Measurements from ENCODE around the gene PIK3R1. TPM values are rescaled to one million over a fixed set of nuclear protein-coding genes. Genes with fewer than 3 reads are reported as not detected.

Gene PIK3R1
- total RNA-seq, 4 donors from 2014 or later, result 244 to 563 (median 329) TPM

GRCh38 chr5:68270399-68270975 lies 54.9 kb downstream of the PIK3R1 start:
- no peak overlapping the region for H3K4me3 ChIP-seq
- intact Hi-C loops (cut with DNase I), result no loop called here
- H3K36me3 ChIP-seq, result peaks cover 0 to 23% (median 7%) of the 10 kb centered on the region in 4 donors
- H3K27me3 ChIP-seq, result no peaks in the 10 kb centered on the region
- H3K4me1 ChIP-seq, result peaks cover 87 to 100% (median 100%) of the 10 kb centered on the region in 4 donors
- H3K27ac ChIP-seq (replicated peaks in 1 of 4), result peak overlapping the region; percentile 45 to 86 (median 85)
- no peaks in the 10 kb centered on the region for H3K9me3 ChIP-seq
- DNase-seq (ENCODE audit: extremely low spot score), result no peak
- TF ChIP-seq CTCF (IDR thresholded peaks at IDR 0.05) (no peak), POLR2AphosphoS5 (IDR thresholded peaks at IDR 0.05) (no peak), POLR2A (IDR thresholded peaks at IDR 0.05; ENCODE audit: low read depth) (no peak), EP300 (IDR thresholded peaks at IDR 0.05) (no peak)

- no peak for DNase-seq (ENCODE audit: extremely low spot score)
- H3K9me3 ChIP-seq, result no peaks in the 10 kb centered on the region
- intact Hi-C loops (cut with DNase I), result no loop called here
- H3K27ac ChIP-seq (replicated peaks in 1 of 4), result peak overlapping the region; percentile 17 to 86 (median 85)
- no peaks in the 10 kb centered on the region for H3K27me3 ChIP-seq
- peaks cover 2 to 29% (median 10%) of the 10 kb centered on the region in 4 donors for H3K36me3 ChIP-seq
- H3K4me3 ChIP-seq, result no peak overlapping the region
- WGBS, result 74% methylated on average over 5 of the region's 5 CpGs
- peaks cover 80 to 100% (median 99%) of the 10 kb centered on the region in 4 donors for H3K4me1 ChIP-seq
- TF ChIP-seq EP300 (IDR thresholded peaks at IDR 0.05), result no peak
- TF ChIP-seq CTCF (IDR thresholded peaks at IDR 0.05), result no peak
- TF ChIP-seq POLR2A (IDR thresholded peaks at IDR 0.05; ENCODE audit: low read depth), result no peak
- TF ChIP-seq POLR2AphosphoS5 (IDR thresholded peaks at IDR 0.05), result no peak
Observed at GRCh38 chr5:68271124-68271523, 55.6 kb downstream of the PIK3R1 start.

GRCh38 chr5:68272289-68272688 lies 56.7 kb downstream of the PIK3R1 start:
- H3K27me3 ChIP-seq, result no peaks in the 10 kb centered on the region
- intact Hi-C loops (cut with DNase I), result no loop called here
- H3K27ac ChIP-seq (replicated peaks in 1 of 4), result peak overlapping the region; percentile 60 to 86 (median 78)
- peaks cover 12 to 41% (median 18%) of the 10 kb centered on the region in 4 donors for H3K36me3 ChIP-seq
- TF ChIP-seq POLR2AphosphoS5 (IDR thresholded peaks at IDR 0.05) (no peak), CTCF (IDR thresholded peaks at IDR 0.05) (peak; percentile 22 to 42 (median 36))
- H3K9me3 ChIP-seq, result no peaks in the 10 kb centered on the region
- no peak for DNase-seq (ENCODE audit: extremely low spot score)
- WGBS, result 56% methylated on average over 2 of the region's 2 CpGs
- no peak overlapping the region for H3K4me3 ChIP-seq
- H3K4me1 ChIP-seq, result peaks cover 69 to 100% (median 98%) of the 10 kb centered on the region in 4 donors

GRCh38 chr5:68273717-68274409 lies 58.3 kb downstream of the PIK3R1 start:
- Histone ChIP-seq H3K36me3 (peaks cover 26 to 57% (median 34%) of the 10 kb centered on the region in 4 donors), H3K9me3 (no peaks in the 10 kb centered on the region), H3K4me1 (peaks cover 54 to 98% (median 93%) of the 10 kb centered on the region in 4 donors), H3K27ac (replicated peaks in 1 of 4) (peak overlapping the region; percentile 55 to 86 (median 66)), H3K4me3 (no peak overlapping the region), H3K27me3 (no peaks in the 10 kb centered on the region)
- WGBS, result 79% methylated on average over 3 of the region's 3 CpGs
- DNase-seq (ENCODE audit: extremely low spot score), result no peak
- intact Hi-C loops (cut with DNase I), result no loop called here
- TF ChIP-seq POLR2AphosphoS5 (IDR thresholded peaks at IDR 0.05), result peak in 1 of 2 donors; percentile 63
- TF ChIP-seq EP300 (IDR thresholded peaks at IDR 0.05), result no peak

GRCh38 chr5:68274847-68275651 lies 59.5 kb downstream of the PIK3R1 start:
- WGBS, result 73% methylated on average over 9 of the region's 9 CpGs
- TF ChIP-seq POLR2AphosphoS5 (IDR thresholded peaks at IDR 0.05), result no peak
- TF ChIP-seq POLR2A (IDR thresholded peaks at IDR 0.05; ENCODE audit: low read depth), result no peak
- TF ChIP-seq EP300 (IDR thresholded peaks at IDR 0.05), result no peak
- no peak for TF ChIP-seq CTCF (IDR thresholded peaks at IDR 0.05)
- H3K4me1 ChIP-seq, result peaks cover 46 to 88% (median 86%) of the 10 kb centered on the region in 4 donors
- intact Hi-C loops (cut with DNase I), result no loop called here
- H3K4me3 ChIP-seq, result no peak overlapping the region
- no peaks in the 10 kb centered on the region for H3K27me3 ChIP-seq
- H3K36me3 ChIP-seq, result peaks cover 38 to 69% (median 46%) of the 10 kb centered on the region in 4 donors
- DNase-seq (ENCODE audit: extremely low spot score), result no peak
- H3K9me3 ChIP-seq, result no peaks in the 10 kb centered on the region
- peak overlapping the region; percentile 55 to 86 (median 66) for H3K27ac ChIP-seq (replicated peaks in 1 of 4)
